Vagina (tissue), 2 donors: Measurements from ENCODE around the gene CDK5R1. TPM values are rescaled to one million over a fixed set of nuclear protein-coding genes. Genes with fewer than 3 reads are reported as not detected.

Experiments
- DNase-seq, 2 donors: peaks; one replicate each; pipeline ENCODE4 v3.0.0-alpha.2; 2017; ENCODE audit errors: extremely low spot score in 2 of 2
- H3K27ac ChIP-seq: fragments of 200-600 bp; sonication (generic); one replicate; pipeline ENCODE4 v1.5.1; 2019
- H3K27me3 ChIP-seq: fragments of 200-600 bp; sonication (generic); one replicate; pipeline ENCODE4 v1.5.1; 2019
- H3K36me3 ChIP-seq, 2 donors: fragments of 200-600 bp; sonication (generic); one replicate each; pipeline ENCODE4 v1.5.1; 2017 to 2019
- H3K4me1 ChIP-seq: fragments of 200-600 bp; sonication (generic); one replicate; pipeline ENCODE4 v1.5.1; 2019
- H3K4me3 ChIP-seq, 2 donors: fragments of 200-600 bp; sonication (generic); 1 replicate in 1 of 2; 2 replicates in 1 of 2; pipeline ENCODE4 v1.5.1; 2016 to 2019
- H3K9me3 ChIP-seq: fragments of 200-600 bp; sonication (generic); one replicate; pipeline ENCODE4 v1.5.1; 2019
- POLR2A ChIP-seq, 2 donors: fragments of 450-650 bp; IDR thresholded peaks; one replicate each; pipeline ENCODE4 v1.6.1; 2017; ENCODE audit warnings: antibody characterized with exemption in 2 of 2, mild to moderate bottlenecking in 2 of 2, moderate library complexity in 2 of 2
- POLR2AphosphoS5 ChIP-seq, 2 donors: sonication (generic); formaldehyde crosslinking; IDR thresholded peaks; one replicate each; pipeline ENCODE4 v1.9.0; 2017; ENCODE audit warnings: antibody characterized with exemption in 2 of 2, mild to moderate bottlenecking in 2 of 2, low read depth in 1 of 2; ENCODE audit not compliant: insufficient read depth in 1 of 2
- intact Hi-C: fragments of 100-400 bp; cut with DNase I; formaldehyde crosslinking; loops from one replicate; pipeline ENCODE4 v1.15.1; 2023
- small RNA-seq: library from RNA; depleted of rRNA; stranded (forward); fragments of <200 nt; gene quantifications from one replicate; pipeline ENCODE3, GENCODE V24; 2016
- total RNA-seq: library from RNA; depleted of rRNA; stranded (reverse); fragments of >200 nt; gene quantifications from one replicate; pipeline ENCODE4 v1.2.3, GENCODE V29; 2016
- TF ChIP-seq, protein P1 (sequence below), 3 experiments: fragments of 450-650 bp in 2 of 3; fragments of 200-600 bp in 1 of 3; sonication (generic) in 1 of 3; IDR thresholded peaks; one replicate each; pipeline ENCODE4 v1.5.1; 2017 to 2019; ENCODE audit warnings: antibody characterized with exemption in 3 of 3, mild to moderate bottlenecking in 2 of 3, moderate library complexity in 2 of 3

The CDK5R1 gene
- total RNA-seq, 1 donor from 2014 or later, result 4.9 TPM

DNA sequence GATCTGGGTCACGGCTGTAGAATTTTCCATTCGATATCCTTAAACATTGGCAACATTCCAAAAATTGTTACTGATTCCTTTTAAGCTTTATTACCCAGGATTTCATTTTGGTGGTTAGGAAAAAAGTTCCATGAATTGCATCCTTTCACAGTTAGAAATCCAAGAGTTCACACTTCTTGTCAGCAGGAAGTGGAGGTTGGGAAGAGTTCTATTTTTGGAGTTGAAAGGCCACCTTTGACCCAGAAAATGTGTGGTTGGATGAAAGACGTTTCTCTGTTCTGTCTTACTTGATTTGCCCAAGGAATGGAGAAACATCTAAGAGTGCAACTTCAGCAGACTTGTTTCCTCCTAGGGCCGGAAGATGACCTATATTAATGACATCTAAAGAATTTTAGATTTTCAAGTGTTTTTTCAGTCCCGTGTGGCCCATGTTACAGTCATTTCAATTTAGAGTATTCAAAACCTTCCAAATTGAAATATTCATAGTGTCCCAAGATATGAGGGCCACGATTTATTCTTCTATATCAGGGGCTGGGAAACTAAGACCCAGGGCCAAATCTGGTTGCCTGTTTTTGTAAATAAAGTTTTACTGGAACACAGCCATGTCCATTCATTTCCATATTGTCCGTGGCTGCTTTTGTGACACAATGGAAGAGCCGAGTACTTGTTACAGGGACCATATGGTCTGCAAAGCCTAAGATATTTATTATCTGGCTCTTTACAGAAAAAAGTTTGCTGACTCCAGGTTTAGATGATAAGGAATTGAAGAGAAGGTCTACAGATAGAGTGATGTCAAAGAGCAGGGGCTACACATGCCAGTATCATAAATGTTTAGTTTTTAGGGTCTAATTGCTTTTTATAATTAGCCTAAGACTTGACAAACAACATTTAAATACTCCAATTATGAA lies 50.2 kb downstream of the CDK5R1 start:
- no peak overlapping the region for H3K4me3 ChIP-seq
- intact Hi-C loops, result no loop called here
- TF ChIP-seq, protein P1, sequence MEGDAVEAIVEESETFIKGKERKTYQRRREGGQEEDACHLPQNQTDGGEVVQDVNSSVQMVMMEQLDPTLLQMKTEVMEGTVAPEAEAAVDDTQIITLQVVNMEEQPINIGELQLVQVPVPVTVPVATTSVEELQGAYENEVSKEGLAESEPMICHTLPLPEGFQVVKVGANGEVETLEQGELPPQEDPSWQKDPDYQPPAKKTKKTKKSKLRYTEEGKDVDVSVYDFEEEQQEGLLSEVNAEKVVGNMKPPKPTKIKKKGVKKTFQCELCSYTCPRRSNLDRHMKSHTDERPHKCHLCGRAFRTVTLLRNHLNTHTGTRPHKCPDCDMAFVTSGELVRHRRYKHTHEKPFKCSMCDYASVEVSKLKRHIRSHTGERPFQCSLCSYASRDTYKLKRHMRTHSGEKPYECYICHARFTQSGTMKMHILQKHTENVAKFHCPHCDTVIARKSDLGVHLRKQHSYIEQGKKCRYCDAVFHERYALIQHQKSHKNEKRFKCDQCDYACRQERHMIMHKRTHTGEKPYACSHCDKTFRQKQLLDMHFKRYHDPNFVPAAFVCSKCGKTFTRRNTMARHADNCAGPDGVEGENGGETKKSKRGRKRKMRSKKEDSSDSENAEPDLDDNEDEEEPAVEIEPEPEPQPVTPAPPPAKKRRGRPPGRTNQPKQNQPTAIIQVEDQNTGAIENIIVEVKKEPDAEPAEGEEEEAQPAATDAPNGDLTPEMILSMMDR (IDR thresholded peaks at IDR 0.05), result no peak
- TF ChIP-seq POLR2A (IDR thresholded peaks at IDR 0.05) (no peak), POLR2AphosphoS5 (IDR thresholded peaks at IDR 0.05; ENCODE audit: insufficient read depth in 1 of 2, low read depth in 1 of 2) (no peak)

More for the DNA sequence above, 50.2 kb downstream of the CDK5R1 start:
- H3K4me1 ChIP-seq, result no peaks in the 10 kb centered on the region
- peaks cover 0 to 8% of the 10 kb centered on the region in 2 donors for H3K36me3 ChIP-seq
- no peak for DNase-seq
- H3K9me3 ChIP-seq, result no peaks in the 10 kb centered on the region
- H3K27ac ChIP-seq, result no peak overlapping the region
- no peaks in the 10 kb centered on the region for H3K27me3 ChIP-seq

Small RNAs within 50 kb of the gene (small RNA-seq; reads per million reads assigned to genes)
- not detected for gene RF00019

Other genes with a start within 250 kb of the CDK5R1 start
- 1.7 TPM for gene RHBDL3, start 221.2 kb upstream of the CDK5R1 start, total RNA-seq
- gene C17orf75, start 144.8 kb upstream of the CDK5R1 start, total RNA-seq, result 15.0 TPM
- gene ZNF207, start 136.8 kb upstream of the CDK5R1 start, total RNA-seq, result 193 TPM
- gene PSMD11, start 42.5 kb upstream of the CDK5R1 start, total RNA-seq, result 46.9 TPM